SK-N-SH (cell line): Measurements from ENCODE around the gene BCAS3. TPM values are rescaled to one million over a fixed set of nuclear protein-coding genes. Genes with fewer than 3 reads are reported as not detected.

ENCODE experiments used
- CTCF ChIA-PET: fragments of 300-600, 350-600 bp; formaldehyde crosslinking; extraction: SDS; loops from one replicate; lab custom pipeline; 2021; lab: Yijun Ruan, JAX
- POLR2A ChIA-PET: fragments of 350-600 bp; sonication (Branson Sonifier 250); formaldehyde crosslinking; extraction: SDS; loops from one replicate; lab custom pipeline; 2020; ENCODE audit warnings: antibody characterized with exemption, inconsistent platforms; lab: Yijun Ruan, JAX
- DNase-seq: peaks from one replicate; pipeline ENCODE4 v3.0.0; 2012
- H2AFZ ChIP-seq: fragments of 200-600 bp; sonication (generic); 2 replicates; pipeline ENCODE4 v1.8.1; 2016; ENCODE audit warnings: antibody characterized with exemption, mild to moderate bottlenecking, low read depth
- H3F3A ChIP-seq: fragments of 200-600 bp; sonication (generic); replicated peaks from 2 replicates; pipeline ENCODE3; 2016; ENCODE audit warnings: antibody characterized with exemption, mild to moderate bottlenecking; ENCODE audit not compliant: insufficient read depth
- H3K27ac ChIP-seq, 2 experiments: fragments of 200-500 bp in 1 of 2; fragments of 200-600 bp in 1 of 2; sonication (Bioruptor generic) in 1 of 2; sonication (generic), shearing (Covaris generic) in 1 of 2; 2 replicates each; pipeline versions ENCODE4 v1.5.1 to v1.6.1; 2014 to 2016; ENCODE audit warnings: low read depth in 2 of 2, inconsistent platforms in 1 of 2, low read length in 1 of 2, mild to moderate bottlenecking in 1 of 2, mixed read lengths in 1 of 2
- H3K27me3 ChIP-seq: fragments of 200-600 bp; sonication (generic), shearing (Covaris generic); 2 replicates; pipeline ENCODE4 v1.6.1; 2016; ENCODE audit warnings: mixed run types; ENCODE audit not compliant: insufficient read depth
- H3K36me3 ChIP-seq, 2 experiments: fragments of 200-500 bp in 1 of 2; fragments of 200-600 bp in 1 of 2; sonication (Bioruptor generic) in 1 of 2; sonication (generic) in 1 of 2; replicated peaks in 1 of 2; 2 replicates each; pipeline versions ENCODE3 to v1.5.1; 2014 to 2016; ENCODE audit warnings: low read length in 1 of 2, mild to moderate bottlenecking in 1 of 2; ENCODE audit not compliant: insufficient read depth in 2 of 2, control insufficient read depth in 1 of 2
- H3K4me1 ChIP-seq, 2 experiments: fragments of 200-500 bp in 1 of 2; fragments of 200-600 bp in 1 of 2; sonication (Bioruptor generic) in 1 of 2; sonication (generic), shearing (Covaris generic) in 1 of 2; 2 replicates each; pipeline versions ENCODE4 v1.5.1 to v1.6.1; 2014 to 2016; ENCODE audit warnings: low read depth in 1 of 2, low read length in 1 of 2, mixed run types in 1 of 2; ENCODE audit not compliant: insufficient read depth in 2 of 2, control insufficient read depth in 1 of 2
- H3K4me2 ChIP-seq: fragments of 200-600 bp; sonication (generic), shearing (Covaris generic); 2 replicates; pipeline ENCODE4 v1.6.1; 2017; ENCODE audit warnings: mixed run types
- H3K4me3 ChIP-seq, 2 experiments: fragments of 200-500 bp in 1 of 2; fragments of 200-600 bp in 1 of 2; sonication (Bioruptor generic) in 1 of 2; sonication (generic), shearing (Covaris generic) in 1 of 2; 2 replicates each; pipeline versions ENCODE4 v1.5.1 to v1.8.1; 2014 to 2016; ENCODE audit warnings: low read depth in 2 of 2, inconsistent platforms in 1 of 2, low read length in 1 of 2, mild to moderate bottlenecking in 1 of 2, mixed read lengths in 1 of 2, moderate library complexity in 1 of 2
- H3K79me2 ChIP-seq: fragments of 200-600 bp; sonication (generic); 2 replicates; pipeline ENCODE4 v1.8.1; 2017; ENCODE audit warnings: mild to moderate bottlenecking; ENCODE audit not compliant: insufficient read depth
- H3K9ac ChIP-seq: fragments of 200-600 bp; sonication (generic); 2 replicates; pipeline ENCODE4 v1.6.1; 2017; ENCODE audit warnings: mixed run types
- H3K9me2 ChIP-seq: fragments of 200-600 bp; sonication (generic); 2 replicates; pipeline ENCODE4 v1.6.1; 2017; ENCODE audit warnings: mixed run types
- H3K9me3 ChIP-seq: fragments of 200-600 bp; sonication (generic); 2 replicates; pipeline ENCODE4 v1.6.1; 2017; ENCODE audit warnings: mixed run types, mild to moderate bottlenecking, moderate library complexity
- H4K20me1 ChIP-seq: fragments of 200-600 bp; sonication (generic); 2 replicates; pipeline ENCODE4 v1.6.1; 2017; ENCODE audit warnings: mild to moderate bottlenecking, mixed run types; ENCODE audit not compliant: insufficient read depth
- CHD2 ChIP-seq: fragments of 150-350 bp; IDR thresholded peaks from 2 replicates; pipeline ENCODE4 v1.6.1; 2018; ENCODE audit warnings: low read length; ENCODE audit not compliant: partially characterized antibody
- CTCF ChIP-seq: fragments of 200-600 bp; sonication (generic); IDR thresholded peaks from 2 replicates; pipeline ENCODE4 v1.6.1; 2017; ENCODE audit warnings: antibody characterized with exemption, mild to moderate bottlenecking, moderate library complexity
- EP300 ChIP-seq, 2 experiments: IDR thresholded peaks; 2 replicates each; pipeline versions ENCODE4 v1.4.0 to v1.6.1; 2012; ENCODE audit warnings: borderline replicate concordance in 1 of 2, low read depth in 1 of 2, low read length in 1 of 2
- FOSL2 ChIP-seq: IDR thresholded peaks from 2 replicates; pipeline ENCODE4 v1.4.0; 2012; ENCODE audit warnings: low read depth, mild to moderate bottlenecking, moderate library complexity, borderline replicate concordance
- JUND ChIP-seq: IDR thresholded peaks from 2 replicates; pipeline ENCODE4 v1.4.0; 2012
- MXI1 ChIP-seq: IDR thresholded peaks from 2 replicates; pipeline ENCODE4 v1.6.1; 2012; ENCODE audit warnings: mild to moderate bottlenecking, low read depth, low read length, improper control_type of control experiment
- NFIC ChIP-seq: IDR thresholded peaks from 2 replicates; pipeline ENCODE4 v1.4.0; 2012; ENCODE audit warnings: borderline replicate concordance
- POLR2AphosphoS5 ChIP-seq: IDR thresholded peaks from 2 replicates; pipeline ENCODE4 v1.6.1; 2012; ENCODE audit warnings: low read depth, low read length
- RAD21 ChIP-seq: IDR thresholded peaks from 2 replicates; pipeline ENCODE4 v1.6.1; 2012; ENCODE audit warnings: mild to moderate bottlenecking, low read length
- RXRA ChIP-seq: IDR thresholded peaks from 2 replicates; pipeline ENCODE4 v1.4.0; 2012; ENCODE audit warnings: low read depth, mild to moderate bottlenecking, borderline replicate concordance
- SIN3A ChIP-seq: IDR thresholded peaks from 2 replicates; pipeline ENCODE4 v1.6.1; 2012; ENCODE audit warnings: low read depth, mild to moderate bottlenecking, low read length, moderate library complexity, borderline replicate concordance
- ZBTB33 ChIP-seq: IDR thresholded peaks from 2 replicates; pipeline ENCODE4 v1.4.0; 2012; ENCODE audit warnings: low read depth, borderline replicate concordance
- WGBS: methylation state at CpG from one replicate; pipeline ENCODE4 v1.1.6; 2017; ENCODE audit warnings: low lambda C conversion rate; 5-methylcytosine and 5-hydroxymethylcytosine counted together
- polyA plus RNA-seq, 3 experiments: library from polyadenylated mRNA; depleted of rRNA; stranded (reverse); fragments of >200 nt; gene quantifications; 2 replicates each; pipeline ENCODE4 v1.2.3, GENCODE V29; 2012
- TF ChIP-seq, protein P1 (sequence below): fragments of 150-350 bp; IDR thresholded peaks from 2 replicates; pipeline ENCODE4 v1.6.1; 2017; ENCODE audit warnings: antibody characterized with exemption, low read length, low read depth, borderline replicate concordance

The BCAS3 gene
- polyA plus RNA-seq, 1 of the 3 experiments (the other 2 are of a cell fraction) = 5.9 TPM

GRCh38 chr17:61199431-61200338, 522.0 kb downstream of the BCAS3 start:
- Histone ChIP-seq H3K4me1 (peaks cover 18 to 26% of the 10 kb centered on the region in 2 experiments; a peak in 3 of 4 replicates), H4K20me1 (no peaks in the 10 kb centered on the region), H3K36me3 (no peaks in the 10 kb centered on the region), H3K27me3 (no peaks in the 10 kb centered on the region), H3K4me2 (no peak overlapping the region), H3K4me3 (no peak overlapping the region), H3K9me2 (no peaks in the 10 kb centered on the region), H3F3A (peaks cover 20% of the 10 kb centered on the region), H3K9me3 (no peaks in the 10 kb centered on the region), H2AFZ (no peak overlapping the region), H3K27ac (peak overlapping the region in 1 of 2 experiments; percentile 90; a peak in 2 of 4 replicates), H3K9ac (no peak overlapping the region), H3K79me2 (no peaks in the 10 kb centered on the region)
- ChIA-PET POLR2A (no interaction called here), CTCF (interaction anchor here (0.7 to 1.9 kb wide), 5 partner anchors 9 to 39 kb away, joined by 3 to 9 read pairs (median 3); no protein-coding TSS in a partner anchor)
- DNase-seq = no peak
- WGBS = 87% methylated on average over 4 of the region's 4 CpGs
- TF ChIP-seq MXI1 = no peak
- no peak for TF ChIP-seq RXRA
- no peak for TF ChIP-seq CTCF
- TF ChIP-seq NFIC = no peak
- no peak for TF ChIP-seq POLR2AphosphoS5
- TF ChIP-seq, protein P1, sequence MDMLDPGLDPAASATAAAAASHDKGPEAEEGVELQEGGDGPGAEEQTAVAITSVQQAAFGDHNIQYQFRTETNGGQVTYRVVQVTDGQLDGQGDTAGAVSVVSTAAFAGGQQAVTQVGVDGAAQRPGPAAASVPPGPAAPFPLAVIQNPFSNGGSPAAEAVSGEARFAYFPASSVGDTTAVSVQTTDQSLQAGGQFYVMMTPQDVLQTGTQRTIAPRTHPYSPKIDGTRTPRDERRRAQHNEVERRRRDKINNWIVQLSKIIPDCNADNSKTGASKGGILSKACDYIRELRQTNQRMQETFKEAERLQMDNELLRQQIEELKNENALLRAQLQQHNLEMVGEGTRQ = no peak
- no peak for TF ChIP-seq ZBTB33
- no peak for TF ChIP-seq SIN3A

DNA sequence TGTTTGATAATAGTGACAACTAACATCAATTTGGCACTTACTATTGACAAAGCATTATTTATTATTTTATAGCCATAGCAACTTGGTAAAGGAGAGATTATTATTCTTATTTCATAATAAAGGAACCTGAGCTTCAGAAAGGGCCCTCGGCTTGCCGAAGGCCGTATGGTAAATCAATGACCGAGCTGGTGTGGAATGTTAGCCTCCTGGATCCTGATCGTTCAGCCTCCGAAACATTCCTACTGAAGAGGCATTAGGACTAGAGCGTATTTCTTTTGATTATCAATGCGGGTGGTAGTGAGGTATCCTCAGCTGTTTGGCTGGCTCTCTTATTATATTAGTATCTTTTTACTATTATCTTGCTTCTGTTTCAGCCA, 522.7 kb downstream of the BCAS3 start:
- Histone ChIP-seq H3K4me1 (peaks cover 18 to 27% of the 10 kb centered on the region in 2 experiments; a peak in 3 of 4 replicates), H3K4me3 (no peak overlapping the region), H3K9me2 (no peaks in the 10 kb centered on the region), H3K36me3 (no peaks in the 10 kb centered on the region), H3K27ac (peak overlapping the region in 1 of 2 experiments; percentile 90; a peak in 3 of 4 replicates), H3K79me2 (no peaks in the 10 kb centered on the region), H2AFZ (no peak overlapping the region), H3K9me3 (no peaks in the 10 kb centered on the region), H3K27me3 (no peaks in the 10 kb centered on the region), H3K4me2 (peak overlapping the region; percentile 43; the same call in 1 of the 2 replicates), H3K9ac (peak overlapping the region; percentile 6; the same call in 1 of the 2 replicates), H4K20me1 (no peaks in the 10 kb centered on the region), H3F3A (peaks cover 23% of the 10 kb centered on the region)
- TF ChIP-seq EP300 (IDR thresholded peaks at IDR 0.05; ENCODE audit: borderline replicate concordance in 1 of 2, low read depth in 1 of 2, low read length in 1 of 2) = no peak
- no peak for TF ChIP-seq RAD21
- no peak for TF ChIP-seq JUND
- TF ChIP-seq POLR2AphosphoS5 = no peak
- TF ChIP-seq, protein P1 = no peak
- TF ChIP-seq CHD2 = no peak
- TF ChIP-seq FOSL2 = no peak
- CTCF ChIA-PET = interaction anchor here (1.0 to 1.9 kb wide), 2 partner anchors 10 to 39 kb away, joined by 3 to 9 read pairs; no protein-coding TSS in a partner anchor
- POLR2A ChIA-PET = interaction anchor here (0.5 kb wide), 1 partner anchor 33 kb away, joined by 3 read pairs; no protein-coding TSS in a partner anchor
- WGBS = 86% methylated on average over 8 of the region's 8 CpGs
- DNase-seq = no peak
